22Rv1 (cell line): ENCODE measurements around the gene RBCK1.

Source experiments
- H3K27ac ChIP-seq: fragments of 450-650 bp; 2 replicates; pipeline ENCODE4 v1.5.1; 2017
- ZFX ChIP-seq: fragments of 450-650 bp; IDR thresholded peaks from 2 replicates; pipeline ENCODE4 v1.6.1; 2017; ENCODE audit warnings: antibody characterized with exemption, borderline replicate concordance
- TF ChIP-seq, protein P1 (sequence below): fragments of 450-650 bp; IDR thresholded peaks from 2 replicates; pipeline ENCODE4 v1.5.1; 2017; ENCODE audit warnings: mild to moderate bottlenecking

RBCK1 gene

GRCh38 chr20:419556-420165 is 11.6 kb downstream of the RBCK1 start:
- no peak for TF ChIP-seq ZFX
- TF ChIP-seq, protein P1, sequence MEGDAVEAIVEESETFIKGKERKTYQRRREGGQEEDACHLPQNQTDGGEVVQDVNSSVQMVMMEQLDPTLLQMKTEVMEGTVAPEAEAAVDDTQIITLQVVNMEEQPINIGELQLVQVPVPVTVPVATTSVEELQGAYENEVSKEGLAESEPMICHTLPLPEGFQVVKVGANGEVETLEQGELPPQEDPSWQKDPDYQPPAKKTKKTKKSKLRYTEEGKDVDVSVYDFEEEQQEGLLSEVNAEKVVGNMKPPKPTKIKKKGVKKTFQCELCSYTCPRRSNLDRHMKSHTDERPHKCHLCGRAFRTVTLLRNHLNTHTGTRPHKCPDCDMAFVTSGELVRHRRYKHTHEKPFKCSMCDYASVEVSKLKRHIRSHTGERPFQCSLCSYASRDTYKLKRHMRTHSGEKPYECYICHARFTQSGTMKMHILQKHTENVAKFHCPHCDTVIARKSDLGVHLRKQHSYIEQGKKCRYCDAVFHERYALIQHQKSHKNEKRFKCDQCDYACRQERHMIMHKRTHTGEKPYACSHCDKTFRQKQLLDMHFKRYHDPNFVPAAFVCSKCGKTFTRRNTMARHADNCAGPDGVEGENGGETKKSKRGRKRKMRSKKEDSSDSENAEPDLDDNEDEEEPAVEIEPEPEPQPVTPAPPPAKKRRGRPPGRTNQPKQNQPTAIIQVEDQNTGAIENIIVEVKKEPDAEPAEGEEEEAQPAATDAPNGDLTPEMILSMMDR: peak; percentile 48
- H3K27ac ChIP-seq: peak overlapping the region; percentile 82

DNA sequence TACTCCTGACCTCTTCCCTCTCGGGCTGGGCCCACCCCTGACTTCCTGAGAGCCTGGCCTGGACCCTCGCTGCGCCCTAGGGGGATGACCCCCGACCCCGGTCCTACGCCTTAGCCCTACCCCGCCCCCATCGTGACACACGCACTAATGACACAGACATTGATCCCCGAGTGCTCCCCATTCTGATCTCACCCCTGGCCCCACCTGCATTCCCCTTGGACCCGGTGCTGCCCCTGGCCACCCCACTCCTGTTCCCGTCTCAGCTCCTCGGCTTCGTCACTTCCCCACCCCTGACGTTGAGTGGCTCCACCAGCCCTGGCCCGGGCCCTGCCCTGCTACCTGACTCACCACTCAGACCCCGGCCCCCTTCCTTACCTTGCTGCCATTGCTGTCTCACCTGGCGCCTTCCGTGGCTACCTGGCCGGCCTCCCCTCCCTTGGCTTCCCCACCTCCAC is 12.1 kb downstream of the RBCK1 start:
- H3K27ac ChIP-seq: peak overlapping the region; percentile 82
- no peak for TF ChIP-seq ZFX
- TF ChIP-seq, protein P1: no peak

DNA sequence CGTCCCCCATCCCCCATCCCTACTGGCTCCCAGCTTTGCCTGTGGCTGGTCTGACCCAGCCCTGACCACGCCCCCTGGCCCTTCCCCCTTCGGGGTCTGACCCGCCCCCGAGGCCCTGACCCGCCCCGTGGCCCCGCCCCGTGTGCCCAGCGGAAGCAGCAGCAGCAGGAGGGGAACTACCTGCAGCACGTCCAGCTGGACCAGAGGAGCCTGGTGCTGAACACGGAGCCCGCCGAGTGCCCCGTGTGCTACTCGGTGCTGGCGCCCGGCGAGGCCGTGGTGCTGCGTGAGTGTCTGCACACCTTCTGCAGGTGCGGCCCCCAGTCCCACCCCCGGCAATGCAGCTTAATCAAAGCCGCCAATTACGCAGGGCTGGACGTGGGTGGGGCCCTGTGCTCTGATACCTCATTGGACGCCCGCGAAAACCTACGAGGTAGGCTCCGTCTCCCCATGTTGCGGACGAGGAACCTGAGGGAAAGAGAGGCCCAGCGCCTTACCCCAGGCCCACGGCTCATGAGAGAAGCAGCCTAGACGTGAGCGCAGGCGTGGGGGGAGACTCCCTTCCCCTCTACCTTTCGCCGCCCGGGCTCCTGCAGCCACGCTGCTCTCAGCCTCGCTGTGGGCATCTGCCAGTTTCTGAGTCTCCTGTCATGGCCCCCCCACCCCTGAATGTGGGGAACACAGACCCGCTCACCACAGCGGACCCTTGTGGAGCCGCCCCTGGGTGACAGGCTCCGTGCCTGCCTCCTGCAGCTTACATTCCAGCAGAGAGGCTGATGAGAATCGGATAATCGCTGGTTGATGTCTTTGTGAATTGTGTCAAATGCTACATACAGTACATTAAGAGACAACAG is 12.8 kb downstream of the RBCK1 start:
- H3K27ac ChIP-seq: peak overlapping the region; percentile 82
- TF ChIP-seq, protein P1: no peak
- no peak for TF ChIP-seq ZFX

- peak overlapping the region; percentile 82 for H3K27ac ChIP-seq
- TF ChIP-seq, protein P1: no peak
- no peak for TF ChIP-seq ZFX
Observed at GRCh38 chr20:421685-422250, 13.7 kb downstream of the RBCK1 start.

DNA sequence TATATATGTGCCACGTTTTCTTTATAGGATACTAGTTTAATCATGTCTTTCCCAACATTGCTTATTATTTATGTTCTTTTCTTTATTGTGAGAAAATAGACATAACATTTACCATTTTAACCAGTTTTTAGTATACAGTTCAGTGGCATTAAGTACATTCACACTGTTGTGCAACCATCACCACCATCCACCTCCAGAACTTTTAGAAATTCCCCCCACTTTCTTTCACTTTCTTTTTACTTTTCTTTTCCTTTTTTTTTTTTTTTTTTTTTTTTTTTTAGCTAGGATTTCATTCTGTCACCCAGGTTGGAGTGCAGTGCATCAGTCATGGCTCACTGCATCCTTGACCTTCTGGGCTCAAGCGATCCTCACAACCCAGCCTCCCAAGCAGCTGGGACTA is 18.5 kb downstream of the RBCK1 start:
- H3K27ac ChIP-seq: no peak overlapping the region
- TF ChIP-seq ZFX: no peak
- TF ChIP-seq, protein P1: no peak

DNA sequence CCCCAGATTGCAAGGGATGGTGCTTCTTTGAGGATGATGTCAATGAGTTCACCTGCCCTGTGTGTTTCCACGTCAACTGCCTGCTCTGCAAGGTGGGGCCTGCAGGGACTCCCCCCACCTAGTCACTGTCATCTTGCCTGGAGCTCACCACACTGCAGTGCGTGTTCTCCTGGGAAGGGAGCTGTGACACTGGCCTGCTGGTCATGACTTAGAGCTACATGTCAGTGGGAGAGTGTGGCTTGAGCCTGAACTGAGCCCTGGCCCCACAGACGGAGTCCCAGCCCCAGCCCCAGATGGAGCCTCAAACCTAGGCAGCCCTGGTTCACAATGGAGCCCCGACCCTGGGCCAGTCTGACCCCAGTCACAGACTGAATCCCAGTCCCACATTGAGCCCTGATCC is 19.3 kb downstream of the RBCK1 start:
- TF ChIP-seq, protein P1: no peak
- no peak for TF ChIP-seq ZFX
- no peak overlapping the region for H3K27ac ChIP-seq
